HUDEP-2 (cell line): ENCODE results near the gene B4GALNT4.

Source experiments
- DNase-seq, 76 experiments: peaks; one replicate each; lab custom pipeline; 2025; ENCODE audit not compliant: unreplicated experiment in 76 of 76; lab: John Stamatoyannopoulos, UW

B4GALNT4 gene

GRCh38 chr11:372809-373715 lies 3.8 kb downstream of the B4GALNT4 start:
- no peak for DNase-seq

- DNase-seq: no peak
These were observed 4.6 kb downstream of the B4GALNT4 start for GRCh38 chr11:373716-374551.

- DNase-seq: no peak
These were observed 6.0 kb downstream of the B4GALNT4 start for GRCh38 chr11:375065-376025.

GRCh38 chr11:376531-377173 lies 7.4 kb downstream of the B4GALNT4 start:
- no peak for DNase-seq

- DNase-seq: no peak
These were observed 8.0 kb downstream of the B4GALNT4 start for GRCh38 chr11:377174-377865.

GRCh38 chr11:377883-378500 lies 8.7 kb downstream of the B4GALNT4 start:
- DNase-seq: no peak

GRCh38 chr11:379205-380094 lies 10.2 kb downstream of the B4GALNT4 start:
- DNase-seq: no peak

- DNase-seq: no peak
These were observed 10.8 kb downstream of the B4GALNT4 start for GRCh38 chr11:380095-380480.

GRCh38 chr11:380491-380890 lies 11.2 kb downstream of the B4GALNT4 start:
- DNase-seq: no peak

- DNase-seq: no peak
These were observed 11.7 kb downstream of the B4GALNT4 start for GRCh38 chr11:380996-381395.

GRCh38 chr11:381501-382072 lies 12.3 kb downstream of the B4GALNT4 start:
- DNase-seq: no peak

GRCh38 chr11:382081-382629 lies 12.9 kb downstream of the B4GALNT4 start:
- no peak for DNase-seq

GRCh38 chr11:383431-383830 lies 14.1 kb downstream of the B4GALNT4 start:
- no peak for DNase-seq

GRCh38 chr11:384511-384910 lies 15.2 kb downstream of the B4GALNT4 start:
- no peak for DNase-seq

GRCh38 chr11:385594-386351 lies 16.5 kb downstream of the B4GALNT4 start:
- no peak for DNase-seq

- no peak for DNase-seq
These were observed 17.2 kb downstream of the B4GALNT4 start for GRCh38 chr11:386483-386882.
